Neural progenitor cell (in vitro differentiated cells): Measurements from ENCODE around the gene ARRDC3. TPM values are rescaled to one million over a fixed set of nuclear protein-coding genes. Genes with fewer than 3 reads are reported as not detected.
"Not testable (repeated sequence)": the region's sequence is repeated elsewhere in the genome, so short reads cannot be mapped to it uniquely, and the experiment has no call there.

Experiments
- DNase-seq: peaks from one replicate; pipeline ENCODE4 v3.0.0-alpha.2; 2016; ENCODE audit warnings: low spot score
- H2AFZ ChIP-seq: fragments of 200-600 bp; sonication (generic); replicated peaks from 2 replicates; pipeline ENCODE4 v1.6.1; 2016; ENCODE audit warnings: antibody characterized with exemption
- H3F3A ChIP-seq: fragments of 200-600 bp; sonication (generic); 2 replicates; pipeline ENCODE4 v1.6.1; 2016; ENCODE audit warnings: antibody characterized with exemption, low read depth
- H3K27ac ChIP-seq: fragments of 200-600 bp; sonication (generic); 2 replicates; pipeline ENCODE4 v1.5.1; 2016; ENCODE audit warnings: mild to moderate bottlenecking
- H3K27me3 ChIP-seq: fragments of 200-600 bp; sonication (generic); 2 replicates; pipeline ENCODE4 v1.6.1; 2016; ENCODE audit warnings: mild to moderate bottlenecking, moderate library complexity
- H3K36me3 ChIP-seq: fragments of 200-600 bp; sonication (generic); 2 replicates; pipeline ENCODE4 v1.5.1; 2016
- H3K4me1 ChIP-seq: fragments of 200-600 bp; sonication (generic); 2 replicates; pipeline ENCODE4 v1.6.1; 2016; ENCODE audit warnings: mixed run types
- H3K4me2 ChIP-seq: fragments of 200-600 bp; sonication (generic); 2 replicates; pipeline ENCODE4 v1.6.1; 2016
- H3K4me3 ChIP-seq: fragments of 200-600 bp; sonication (generic); 2 replicates; pipeline ENCODE4 v1.5.1; 2016
- H3K79me2 ChIP-seq: fragments of 200-600 bp; sonication (generic); 2 replicates; pipeline ENCODE4 v1.6.1; 2016; ENCODE audit warnings: low read depth
- H3K9ac ChIP-seq: fragments of 200-600 bp; sonication (generic); 2 replicates; pipeline ENCODE4 v1.6.1; 2016
- H3K9me3 ChIP-seq: fragments of 200-600 bp; sonication (generic); 2 replicates; pipeline ENCODE4 v1.5.1; 2016; ENCODE audit warnings: low read depth
- H4K20me1 ChIP-seq: fragments of 200-600 bp; sonication (generic); 2 replicates; pipeline ENCODE4 v1.6.1; 2016; ENCODE audit warnings: low read depth
- H3K27ac Mint-ChIP-seq: 3 replicates; pipeline ENCODE4 v1.8.0; 2021; ENCODE audit warnings: mixed read lengths
- H3K27me3 Mint-ChIP-seq: 2 replicates; pipeline ENCODE4 v1.8.0; 2022; ENCODE audit warnings: low read depth, mild to moderate bottlenecking, inconsistent platforms, moderate library complexity, mixed read lengths; ENCODE audit not compliant: insufficient read depth
- H3K36me3 Mint-ChIP-seq: 3 replicates; pipeline ENCODE4 v1.8.0; 2021; ENCODE audit warnings: mixed read lengths
- H3K4me1 Mint-ChIP-seq: 3 replicates; pipeline ENCODE4 v1.8.0; 2021; ENCODE audit warnings: mixed read lengths
- H3K4me3 Mint-ChIP-seq: 3 replicates; pipeline ENCODE4 v1.8.0; 2021; ENCODE audit warnings: mild to moderate bottlenecking, moderate library complexity, mixed read lengths
- H3K9me3 Mint-ChIP-seq: 3 replicates; pipeline ENCODE4 v1.8.0; 2020; ENCODE audit warnings: mixed read lengths
- CTCF ChIP-seq: fragments of 200-600 bp; sonication (generic); IDR thresholded peaks from 2 replicates; pipeline ENCODE4 v1.5.1; 2017; ENCODE audit warnings: antibody characterized with exemption, mild to moderate bottlenecking
- EZH2 ChIP-seq: fragments of 200-600 bp; sonication (generic); IDR thresholded peaks from 2 replicates; pipeline ENCODE4 v1.6.1; 2017; ENCODE audit warnings: antibody characterized with exemption, mild to moderate bottlenecking, moderate library complexity
- EZH2phosphoT487 ChIP-seq: fragments of 200-600 bp; sonication (generic); IDR thresholded peaks from 2 replicates; pipeline ENCODE4 v1.6.1; 2017; ENCODE audit warnings: antibody characterized with exemption
- total RNA-seq: library from RNA; depleted of rRNA; stranded (reverse); fragments of >200 nt; gene quantifications from 2 replicates; pipeline ENCODE4 v1.2.3, GENCODE V29; 2015; ENCODE audit warnings: low replicate concordance

Gene ARRDC3
- total RNA-seq, 1 donor from 2014 or later: 126 TPM

- Histone ChIP-seq H4K20me1 (no peaks in the 10 kb centered on the region), H3K79me2 (no peaks in the 10 kb centered on the region), H3K9me3 (no peaks in the 10 kb centered on the region), H2AFZ (no peak overlapping the region), H3K27ac (no peak overlapping the region), H3F3A (no peaks in the 10 kb centered on the region), H3K4me3 (no peak overlapping the region), H3K4me2 (no peak overlapping the region), H3K36me3 (no peaks in the 10 kb centered on the region), H3K27me3 (no peaks in the 10 kb centered on the region), H3K4me1 (peaks cover 13% of the 10 kb centered on the region), H3K9ac (no peak overlapping the region)
- H3K4me1 Mint-ChIP-seq: peaks cover 10% of the 10 kb centered on the region
- H3K4me3 Mint-ChIP-seq: no peak overlapping the region
- no peak overlapping the region for H3K27ac Mint-ChIP-seq
- no peak for DNase-seq
- H3K27me3 Mint-ChIP-seq: peaks cover 5% of the 10 kb centered on the region
- H3K36me3 Mint-ChIP-seq: no peaks in the 10 kb centered on the region
- TF ChIP-seq EZH2phosphoT487: no peak
- no peak for TF ChIP-seq CTCF
- no peak for TF ChIP-seq EZH2
- H3K9me3 Mint-ChIP-seq: no peaks in the 10 kb centered on the region
These were observed 23.0 kb downstream of the ARRDC3 start for GRCh38 chr5:91359962-91360609.

GRCh38 chr5:91357806-91358205 lies 25.3 kb downstream of the ARRDC3 start:
- no peak overlapping the region for H3K4me3 ChIP-seq
- no peak overlapping the region for H3K27ac ChIP-seq
- no peak overlapping the region for H3K9ac ChIP-seq
- TF ChIP-seq EZH2phosphoT487: no peak
- no peak for TF ChIP-seq CTCF
- no peak for TF ChIP-seq EZH2
- no peak overlapping the region for H3K4me2 ChIP-seq
- H3F3A ChIP-seq: no peaks in the 10 kb centered on the region
- H3K36me3 ChIP-seq: no peaks in the 10 kb centered on the region
- H3K27ac Mint-ChIP-seq: no peak overlapping the region
- no peaks in the 10 kb centered on the region for H3K9me3 Mint-ChIP-seq
- peaks cover 7% of the 10 kb centered on the region for H3K27me3 Mint-ChIP-seq
- H4K20me1 ChIP-seq: no peaks in the 10 kb centered on the region
- H3K27me3 ChIP-seq: no peaks in the 10 kb centered on the region
- no peak for DNase-seq
- H2AFZ ChIP-seq: no peak overlapping the region
- H3K79me2 ChIP-seq: no peaks in the 10 kb centered on the region
- H3K4me1 ChIP-seq: peaks cover 11% of the 10 kb centered on the region
- H3K4me1 Mint-ChIP-seq: peaks cover 6% of the 10 kb centered on the region
- no peak overlapping the region for H3K4me3 Mint-ChIP-seq
- H3K9me3 ChIP-seq: no peaks in the 10 kb centered on the region
- H3K36me3 Mint-ChIP-seq: no peaks in the 10 kb centered on the region

GRCh38 chr5:91357012-91357634 lies 26.0 kb downstream of the ARRDC3 start:
- no peaks in the 10 kb centered on the region for H4K20me1 ChIP-seq
- H3K79me2 ChIP-seq: no peaks in the 10 kb centered on the region
- Mint-ChIP-seq H3K27me3 (peaks cover 5% of the 10 kb centered on the region), H3K4me3 (no peak overlapping the region), H3K36me3 (no peaks in the 10 kb centered on the region), H3K27ac (no peak overlapping the region), H3K4me1 (peaks cover 6% of the 10 kb centered on the region), H3K9me3 (no peaks in the 10 kb centered on the region)
- H2AFZ ChIP-seq: no peak overlapping the region
- no peaks in the 10 kb centered on the region for H3K36me3 ChIP-seq
- no peak overlapping the region for H3K4me3 ChIP-seq
- H3F3A ChIP-seq: no peaks in the 10 kb centered on the region
- H3K9ac ChIP-seq: no peak overlapping the region
- H3K27ac ChIP-seq: no peak overlapping the region
- no peak for DNase-seq
- H3K4me1 ChIP-seq: peaks cover 12% of the 10 kb centered on the region
- TF ChIP-seq EZH2 (no peak), EZH2phosphoT487 (no peak), CTCF (no peak)
- no peaks in the 10 kb centered on the region for H3K27me3 ChIP-seq
- H3K9me3 ChIP-seq: no peaks in the 10 kb centered on the region
- H3K4me2 ChIP-seq: no peak overlapping the region

- not testable (repeated sequence) for H3K27ac Mint-ChIP-seq, H3K27me3 ChIP-seq, H3K9me3 ChIP-seq, H3K9ac ChIP-seq, H3K4me1 Mint-ChIP-seq, H4K20me1 ChIP-seq, H3F3A ChIP-seq, H3K27ac ChIP-seq, H2AFZ ChIP-seq, H3K27me3 Mint-ChIP-seq, H3K36me3 Mint-ChIP-seq, H3K79me2 ChIP-seq, H3K4me3 Mint-ChIP-seq, DNase-seq, H3K4me3 ChIP-seq, H3K4me2 ChIP-seq, H3K36me3 ChIP-seq, H3K9me3 Mint-ChIP-seq
- H3K4me1 ChIP-seq: peaks cover 12% of the 10 kb centered on the region
These were observed 28.2 kb downstream of the ARRDC3 start for GRCh38 chr5:91354867-91355266.
